Body of pancreas (tissue), 4 donors: ENCODE results near the gene TMEM31. TPM values are rescaled to one million over a fixed set of nuclear protein-coding genes. Genes with fewer than 3 reads are reported as not detected.

ENCODE experiments used
- ATAC-seq: fragments of 150-250 bp; one replicate; pipeline ENCODE4 v1.9.1; 2016
- DNase-seq, 4 donors: peaks; one replicate each; pipeline ENCODE4 v3.0.0-alpha.2; 2019
- H3K27ac ChIP-seq, 4 donors: fragments of 200-600 bp; sonication (generic); 1 replicate in 3 of 4; 2 replicates in 1 of 4; pipeline versions ENCODE4 v1.5.1 to v1.6.1; 2016 to 2019; ENCODE audit warnings: mild to moderate bottlenecking in 1 of 4, mixed read lengths in 1 of 4, moderate library complexity in 1 of 4
- H3K27me3 ChIP-seq, 2 donors: fragments of 200-600 bp; sonication (generic); one replicate each; pipeline ENCODE4 v1.6.0; 2016; ENCODE audit warnings: mild to moderate bottlenecking in 1 of 2
- H3K36me3 ChIP-seq, 2 donors: fragments of 200-600 bp; sonication (generic); replicated peaks in 1 of 2; 2 replicates each; pipeline ENCODE4 v1.5.1; 2016; ENCODE audit warnings: low read depth in 2 of 2; ENCODE audit not compliant: insufficient read depth in 1 of 2
- H3K4me1 ChIP-seq: fragments of 200-600 bp; sonication (generic); one replicate; pipeline ENCODE4 v1.6.0; 2016
- H3K4me3 ChIP-seq, 2 donors: fragments of 200-600 bp; sonication (generic); 1 replicate in 1 of 2; 2 replicates in 1 of 2; pipeline ENCODE4 v1.5.1; 2016 to 2019
- H3K9me3 ChIP-seq, 3 donors: fragments of 200-600 bp; sonication (generic); 1 replicate in 2 of 3; 2 replicates in 1 of 3; pipeline ENCODE4 v1.5.1; 2016
- CTCF ChIP-seq, 7 experiments: fragments of 450-650 bp in 4 of 7; fragments of 200-600 bp in 3 of 7; sonication (generic) in 3 of 7; IDR thresholded peaks; one replicate each; pipeline ENCODE4 v1.5.1; 2016 to 2019; ENCODE audit warnings: antibody characterized with exemption in 7 of 7
- POLR2A ChIP-seq, 3 donors: fragments of 450-650 bp; IDR thresholded peaks; one replicate each; pipeline ENCODE4 v1.6.1; 2016; ENCODE audit warnings: antibody characterized with exemption in 3 of 3, mild to moderate bottlenecking in 2 of 3
- WGBS, 2 donors: methylation state at CpG; one replicate each; pipeline ENCODE4 v1.1.5; 2017; 5-methylcytosine and 5-hydroxymethylcytosine counted together
- intact Hi-C: fragments of 100-400 bp; cut with DNase I; formaldehyde crosslinking; loops from one replicate; pipeline ENCODE4 v1.15.1; 2023
- total RNA-seq, 2 donors: library from RNA; depleted of rRNA; stranded (reverse); fragments of >200 nt; gene quantifications; one replicate each; pipeline ENCODE4 v1.1.0, GENCODE V29; 2016

TMEM31 gene
- total RNA-seq, 2 donors from 2014 or later, result not detected

- H3K36me3 ChIP-seq, result peaks cover 0 to 2% of the 10 kb centered on the region in 2 donors
- intact Hi-C loops, result no loop called here
- H3K4me1 ChIP-seq, result peaks cover under 1% of the 10 kb centered on the region
- no peak for TF ChIP-seq POLR2A (IDR thresholded peaks at IDR 0.05)
- H3K9me3 ChIP-seq, result no peaks in the 10 kb centered on the region
- H3K4me3 ChIP-seq, result no peak overlapping the region
- 83 to 85% methylated on average over 7 to 8 of the region's 8 CpGs for WGBS, 2 donors
- H3K27ac ChIP-seq, result no peak overlapping the region
- ATAC-seq, result no peak
- H3K27me3 ChIP-seq, result no peaks in the 10 kb centered on the region
- DNase-seq, result no peak
These were observed 35.9 kb upstream of the TMEM31 start for GRCh38 chrX:103674531-103675454.

- no peak for TF ChIP-seq POLR2A (IDR thresholded peaks at IDR 0.05)
- TF ChIP-seq CTCF (IDR thresholded peaks at IDR 0.05), result no peak
- no peak for DNase-seq
- Histone ChIP-seq H3K27me3 (no peaks in the 10 kb centered on the region), H3K4me1 (peaks cover 7% of the 10 kb centered on the region), H3K9me3 (no peaks in the 10 kb centered on the region), H3K36me3 (peaks cover 0 to 2% of the 10 kb centered on the region in 2 donors), H3K27ac (no peak overlapping the region), H3K4me3 (no peak overlapping the region)
- WGBS, 2 donors, result 83% methylated on average over 5 of the region's 5 CpGs
- intact Hi-C loops, result no loop called here
- ATAC-seq, result no peak
These were observed 32.3 kb upstream of the TMEM31 start for GRCh38 chrX:103678199-103678993.

GRCh38 chrX:103681443-103681842 lies 29.3 kb upstream of the TMEM31 start:
- 14 to 20% methylated on average over 2 of the region's 2 CpGs for WGBS, 2 donors
- Histone ChIP-seq H3K4me3 (no peak overlapping the region), H3K9me3 (no peaks in the 10 kb centered on the region), H3K36me3 (peaks cover 0 to 2% of the 10 kb centered on the region in 2 donors), H3K4me1 (peaks cover 23% of the 10 kb centered on the region), H3K27ac (no peak overlapping the region), H3K27me3 (no peaks in the 10 kb centered on the region)
- DNase-seq (no peak), ATAC-seq (no peak)
- TF ChIP-seq POLR2A (IDR thresholded peaks at IDR 0.05), result no peak
- no peak for TF ChIP-seq CTCF (IDR thresholded peaks at IDR 0.05)
- intact Hi-C loops, result no loop called here

GRCh38 chrX:103685396-103685795 lies 25.3 kb upstream of the TMEM31 start:
- Histone ChIP-seq H3K27me3 (no peaks in the 10 kb centered on the region), H3K4me1 (peaks cover 17% of the 10 kb centered on the region), H3K36me3 (no peaks in the 10 kb centered on the region), H3K4me3 (peak overlapping the region in 1 of 2 donors; percentile 10), H3K9me3 (no peaks in the 10 kb centered on the region), H3K27ac (peak overlapping the region in 3 of 4 donors; percentile 91 to 98 (median 97))
- intact Hi-C loops, result no loop called here
- no peak for ATAC-seq
- WGBS, 2 donors, result 1 to 8% methylated on average over 5 of the region's 5 CpGs
- no peak for DNase-seq
- TF ChIP-seq POLR2A (IDR thresholded peaks at IDR 0.05) (no peak), CTCF (IDR thresholded peaks at IDR 0.05) (no peak)
